Right forelimb (tissue), 1 donor: ENCODE results near the gene GADD45GIP1.
"Not testable (repeated sequence)": the region's sequence is repeated elsewhere in the genome, so short reads cannot be mapped to it uniquely, and the experiment has no call there.

Experiments used
- DNase-seq: peaks from one replicate; pipeline ENCODE4 v3.0.0-alpha.2; 2018

The GADD45GIP1 gene

DNA sequence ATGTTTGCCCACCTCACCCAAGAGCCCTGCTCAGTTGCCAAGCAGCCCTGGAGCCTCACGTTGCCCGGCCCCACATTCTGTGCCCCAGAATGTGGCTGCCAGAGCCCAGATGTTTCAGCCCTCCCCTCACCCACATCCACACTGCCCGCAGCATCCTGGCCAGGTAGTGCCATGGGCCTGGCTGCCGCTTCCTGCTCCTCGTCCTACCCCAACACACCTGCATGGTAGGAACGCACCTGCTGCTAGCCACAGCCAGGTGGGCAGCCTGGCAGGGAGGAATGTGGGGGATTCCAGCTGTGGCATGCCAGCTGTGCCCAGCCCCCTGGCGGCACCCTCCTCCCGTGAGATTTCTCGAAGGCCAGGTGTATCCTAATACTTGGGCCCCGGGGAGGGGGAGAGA lies 30.8 kb upstream of the GADD45GIP1 start:
- DNase-seq, result no peak

DNA sequence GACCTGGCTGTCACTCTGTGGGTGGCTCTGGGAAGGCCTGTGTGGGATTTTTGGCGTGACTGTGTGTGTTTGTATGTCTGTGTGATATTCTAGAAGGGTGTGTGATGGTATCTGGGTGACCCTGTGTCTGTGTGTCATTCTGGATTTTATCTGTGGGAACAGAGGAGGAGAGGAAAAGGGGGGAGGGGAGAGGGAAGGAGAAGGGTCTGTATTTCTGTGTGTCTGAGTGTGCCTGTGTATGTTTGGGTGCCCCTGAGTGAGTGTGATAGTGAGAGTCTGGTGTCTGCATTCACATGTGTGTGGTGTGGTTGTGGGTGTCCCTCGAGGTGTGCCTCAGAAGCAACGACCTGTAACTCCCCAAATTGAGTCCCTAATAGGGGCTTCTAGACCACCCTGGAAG lies 30.2 kb upstream of the GADD45GIP1 start:
- no peak for DNase-seq

DNA sequence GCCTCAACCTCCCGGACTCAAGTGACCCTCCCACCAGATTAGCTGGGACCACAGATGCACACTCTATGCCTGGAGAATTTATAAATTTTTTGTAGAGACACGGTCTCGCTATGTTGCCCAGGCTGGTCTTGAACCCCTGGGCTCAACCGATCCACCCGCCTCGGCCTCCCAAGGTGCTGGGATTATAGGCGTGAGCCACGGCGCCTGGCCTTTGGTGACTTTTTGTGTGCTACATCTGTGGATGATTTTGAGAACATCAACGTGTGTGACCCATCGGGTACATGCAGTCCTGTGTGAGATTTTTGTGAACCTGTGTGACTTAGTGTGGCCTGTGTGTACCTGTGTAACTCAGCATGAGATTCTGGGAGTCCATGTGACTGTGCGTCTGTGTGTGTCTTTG lies 29.7 kb upstream of the GADD45GIP1 start:
- no peak for DNase-seq

DNA sequence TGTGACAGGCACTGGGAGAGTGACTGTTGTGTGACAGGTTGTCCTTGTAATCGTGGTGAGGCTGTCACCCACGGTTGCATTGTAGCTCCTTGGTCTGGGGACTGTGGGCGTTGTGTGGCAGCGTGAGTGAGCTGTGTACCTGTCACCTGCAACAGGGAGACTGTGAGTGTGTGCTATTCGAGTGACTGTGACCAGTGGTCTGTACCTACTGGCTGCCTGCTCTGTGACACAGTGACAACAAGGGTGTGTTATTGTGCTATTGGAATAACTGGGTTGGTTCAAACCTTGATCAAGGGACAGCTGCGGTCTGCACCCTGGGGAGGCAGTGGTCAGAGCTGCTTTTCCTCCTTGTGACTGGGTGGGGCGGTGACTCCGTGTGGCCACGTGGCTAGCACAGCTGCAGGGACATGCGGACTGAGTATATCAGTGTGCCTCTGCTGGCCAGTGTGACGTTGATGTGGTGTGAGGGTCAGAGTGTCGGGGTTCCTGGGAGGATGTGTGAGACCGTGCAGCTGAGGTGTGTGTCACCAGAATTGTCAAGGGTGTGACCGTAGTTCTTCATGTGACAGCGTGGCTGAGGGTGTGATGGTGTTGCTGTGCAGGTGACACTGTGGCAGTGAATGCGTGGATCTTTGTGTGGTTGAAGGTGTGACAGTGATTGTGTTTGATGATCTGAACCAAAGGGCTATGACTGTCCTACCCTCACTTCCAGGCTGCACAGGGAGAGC lies 28.2 kb upstream of the GADD45GIP1 start:
- peak; percentile 69 for DNase-seq

- no peak for DNase-seq
Observed at GRCh38 chr19:12984683-12985048, 27.6 kb upstream of the GADD45GIP1 start.

- no peak for DNase-seq
Observed at GRCh38 chr19:12984143-12984627, 27.2 kb upstream of the GADD45GIP1 start.

DNA sequence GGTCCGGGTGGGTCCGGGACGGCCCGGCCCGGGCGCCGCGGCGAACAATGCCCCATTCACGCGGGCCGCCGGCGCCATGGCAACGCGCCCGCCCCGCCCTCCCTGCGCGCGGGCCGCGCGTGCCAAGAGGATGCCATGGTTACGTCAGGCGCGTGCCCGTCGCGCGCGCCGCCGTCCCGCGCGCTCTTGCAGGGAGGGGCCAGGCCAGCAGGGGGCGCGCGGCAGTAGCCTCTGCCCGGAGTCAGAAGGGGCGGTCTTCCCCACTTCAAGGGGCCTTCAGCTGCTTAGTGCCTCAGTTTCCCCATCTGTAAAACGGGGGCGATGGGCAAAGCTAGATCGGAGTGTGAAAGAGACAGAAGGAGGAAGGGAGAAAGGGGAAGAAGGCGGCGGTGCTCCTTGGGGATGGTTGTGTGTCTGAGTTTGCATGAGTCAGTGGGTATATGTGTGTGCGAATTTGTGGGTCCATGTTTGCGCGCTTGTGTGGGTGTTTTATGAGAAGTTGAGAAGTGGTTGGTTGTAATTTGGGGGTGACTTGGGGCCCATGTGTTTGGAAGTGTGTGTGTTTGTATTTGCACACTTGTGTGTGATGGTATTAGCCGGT lies 26.6 kb upstream of the GADD45GIP1 start:
- peak; percentile 93 for DNase-seq

- no peak for DNase-seq
Observed at GRCh38 chr19:12983091-12983490, 26.1 kb upstream of the GADD45GIP1 start.

DNA sequence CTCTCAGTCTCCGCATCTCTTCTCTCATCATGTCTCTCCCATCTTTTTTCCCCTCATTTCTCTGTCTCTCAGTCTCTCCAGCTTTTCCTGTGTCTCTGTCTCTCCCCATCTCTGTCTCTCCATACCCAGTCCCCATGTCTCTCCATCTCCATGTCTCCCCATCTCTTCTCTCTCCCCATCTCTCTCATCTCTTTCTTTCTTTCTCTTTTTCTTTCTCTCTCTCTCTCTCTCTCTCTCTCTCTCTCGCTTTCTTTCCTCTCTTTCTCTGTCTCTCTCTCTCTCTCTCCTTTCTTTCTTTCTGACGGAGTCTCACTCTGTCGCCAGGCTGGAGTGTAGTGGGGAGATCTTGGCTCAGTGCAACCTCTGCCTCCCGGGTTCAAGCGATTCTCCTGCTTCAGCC lies 25.6 kb upstream of the GADD45GIP1 start:
- DNase-seq, result no peak

- DNase-seq, result no peak
Observed at GRCh38 chr19:12979974-12980373, 23.0 kb upstream of the GADD45GIP1 start.

DNA sequence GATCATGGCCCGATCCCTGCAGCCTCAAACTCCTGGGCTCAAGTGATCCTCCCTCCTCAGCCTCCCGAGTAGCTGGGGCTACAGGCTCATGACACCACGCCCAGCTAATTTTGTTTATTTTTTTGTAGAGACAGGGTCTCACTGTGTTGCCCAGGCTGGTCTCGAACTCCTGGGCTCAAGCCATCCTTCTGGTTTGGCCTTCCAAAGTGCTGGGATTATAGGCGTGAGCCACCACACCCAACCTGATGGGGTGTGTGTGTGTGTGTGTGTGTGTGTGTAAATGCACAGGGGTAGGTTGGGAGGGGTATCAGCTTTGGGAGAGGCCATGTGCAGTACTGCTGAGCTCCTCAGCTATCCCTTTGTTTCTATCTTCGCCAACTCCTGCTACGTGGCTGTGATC lies 19.1 kb upstream of the GADD45GIP1 start:
- not testable (repeated sequence) for DNase-seq

DNA sequence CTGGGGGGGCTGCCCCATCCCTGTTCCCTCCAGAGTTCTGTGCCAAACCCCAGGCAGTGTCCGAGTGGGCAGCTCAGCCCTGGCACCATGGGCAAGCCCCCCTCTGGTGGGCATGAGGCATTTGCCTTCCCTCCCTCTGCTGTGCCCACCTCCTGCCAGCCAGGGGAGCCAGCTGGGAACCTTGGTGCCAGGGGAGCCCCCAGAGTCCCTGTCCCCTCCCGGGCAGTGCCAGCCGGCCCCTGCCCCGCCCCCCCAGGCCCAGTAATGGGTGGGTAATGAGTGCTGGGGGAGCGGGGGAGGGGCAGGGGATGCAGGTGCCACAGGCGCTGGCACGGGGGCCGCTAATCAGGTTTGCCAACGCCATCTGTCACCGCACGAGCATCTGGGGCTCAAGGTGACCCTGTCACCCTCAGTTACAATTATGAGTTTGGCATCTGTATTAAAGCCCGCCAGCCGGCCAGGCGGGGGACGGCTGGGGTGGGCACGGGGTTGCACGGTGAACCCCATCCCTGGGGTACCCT lies 18.3 kb upstream of the GADD45GIP1 start:
- no peak for DNase-seq

- DNase-seq, result no peak
Observed at GRCh38 chr19:12974301-12975220, 17.5 kb upstream of the GADD45GIP1 start.

DNA sequence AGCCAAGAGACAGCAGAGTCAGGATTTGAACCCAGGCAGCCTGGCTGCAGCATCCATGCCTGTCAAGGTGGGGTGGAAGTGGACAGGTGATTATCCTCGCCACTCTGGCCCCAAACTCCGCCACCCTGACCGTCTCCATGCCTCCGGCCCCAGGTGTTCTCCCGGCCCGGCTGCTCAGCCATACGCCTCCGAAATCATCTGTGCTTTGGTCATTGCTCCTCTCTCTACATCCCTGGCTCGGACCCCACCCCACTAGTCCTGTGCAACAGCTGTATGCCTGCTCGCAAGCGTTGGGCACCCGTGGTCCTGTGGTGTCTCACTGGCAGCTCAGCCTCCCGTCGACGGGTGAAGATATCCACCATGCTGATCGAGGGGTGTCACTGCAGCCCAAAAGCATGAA lies 16.2 kb upstream of the GADD45GIP1 start:
- DNase-seq, result no peak

GRCh38 chr19:12970070-12970820 lies 13.2 kb upstream of the GADD45GIP1 start:
- DNase-seq, result no peak

DNA sequence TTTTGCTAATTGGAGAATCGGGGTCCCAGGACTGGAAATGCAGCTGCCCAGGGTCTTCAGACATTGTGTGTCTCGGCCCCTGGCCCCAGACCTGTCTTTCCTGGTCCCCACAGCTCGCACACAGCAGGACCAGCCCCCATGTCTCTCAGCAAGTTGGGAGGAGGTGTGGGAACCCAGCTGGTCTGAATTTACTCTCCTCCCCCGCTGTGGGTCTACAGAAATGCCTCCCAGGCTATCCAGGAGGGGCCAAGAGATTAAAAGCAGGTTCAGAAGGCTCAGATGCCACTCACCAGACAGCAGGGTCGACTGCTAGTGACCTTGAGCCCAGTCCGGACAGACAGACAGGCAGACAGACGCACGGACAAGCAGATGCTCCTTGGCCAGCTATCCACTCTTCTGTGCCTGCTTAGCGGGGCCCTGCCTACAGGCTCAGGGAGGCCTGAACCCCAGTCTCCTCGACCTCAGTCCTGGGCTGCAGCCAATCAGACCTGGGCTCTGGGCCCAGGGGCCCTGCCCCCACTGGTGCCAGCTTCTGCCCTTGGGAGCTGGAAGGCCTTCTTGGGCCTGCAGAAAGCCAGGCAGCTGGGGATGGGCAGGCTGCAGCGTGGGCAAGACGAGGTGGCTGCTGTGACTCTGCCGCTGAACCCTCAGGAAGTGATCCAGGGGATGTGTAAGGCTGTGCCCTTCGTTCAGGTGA lies 12.4 kb upstream of the GADD45GIP1 start, which contains the start of gene DAND5:
Gene DAND5 (plus strand): TSS at position 285 of the 697 bp plus-strand sequence. CDS start 85 bp downstream, at position 370.
- no peak for DNase-seq

GRCh38 chr19:12967907-12968306 lies 10.9 kb upstream of the GADD45GIP1 start:
- DNase-seq, result no peak

GRCh38 chr19:12965812-12966135 lies 8.8 kb upstream of the GADD45GIP1 start:
- no peak for DNase-seq

DNA sequence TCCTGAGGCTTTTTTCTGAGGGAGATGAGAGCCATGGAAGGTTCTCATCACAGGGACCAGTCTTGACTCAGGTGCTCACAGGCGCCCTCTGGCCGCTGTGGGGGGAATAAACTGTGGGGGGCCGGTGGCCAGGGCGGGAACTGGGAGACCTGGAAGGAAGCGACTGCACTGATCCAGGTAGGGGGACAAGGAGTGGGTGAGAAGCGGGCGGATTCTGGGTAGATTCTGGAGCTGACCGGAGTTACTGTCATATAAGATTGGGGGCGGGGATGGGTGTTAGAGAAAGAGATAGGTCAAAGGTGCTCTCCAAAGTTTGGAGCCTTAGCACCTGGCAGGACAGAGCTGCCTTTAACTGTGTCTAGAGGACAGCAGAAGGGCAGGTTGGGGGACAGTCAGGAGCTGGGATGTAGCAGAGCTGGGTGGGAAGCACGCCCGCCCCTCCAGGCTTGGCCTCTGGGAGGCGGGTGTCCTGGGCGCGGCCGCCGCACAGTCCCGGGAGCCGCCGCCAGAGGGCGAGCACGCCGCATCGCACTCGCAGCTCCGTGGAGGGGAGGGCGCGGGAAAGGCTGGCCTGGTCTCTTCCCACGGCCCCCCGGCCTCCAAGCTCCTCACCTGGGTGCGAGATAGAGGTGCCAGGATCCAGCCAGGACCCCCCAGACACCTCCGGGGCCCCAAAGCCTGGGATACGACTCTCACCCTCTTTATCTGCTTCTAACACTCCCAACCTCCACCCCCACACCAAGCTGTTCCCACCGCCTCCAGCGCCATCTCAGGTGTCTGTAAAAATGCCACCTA lies 8.2 kb upstream of the GADD45GIP1 start:
- peak; percentile 88 for DNase-seq

GRCh38 chr19:12959481-12959880 lies 2.5 kb upstream of the GADD45GIP1 start:
- no peak for DNase-seq

GRCh38 chr19:12957389-12957952 lies 448 bp upstream of the GADD45GIP1 start:
- not testable (repeated sequence) for DNase-seq
